ENCODE measurements around the gene RGS11. TPM values are rescaled to one million over a fixed set of nuclear protein-coding genes. Genes with fewer than 3 reads are reported as not detected.
A peak's percentile ranks its signal among the peaks of the same experiment; 100 is the strongest.

RGS11 gene
- total and polyA plus RNA-seq, 2 experiments from 2014 or later, result 0.74 to 1.8 TPM

GRCh38 chr16:282491-282890 is 6.7 kb upstream of the RGS11 start (continued):
- TF ChIP-seq ZNF462 (CRISPR knock-in tag; IDR thresholded peaks at IDR 0.05), result no peak
- TF ChIP-seq STAT1 (IDR thresholded peaks at IDR 0.05; ENCODE audit: unreplicated experiment), result no peak
- TF ChIP-seq ZNF331 (CRISPR knock-in tag; IDR thresholded peaks at IDR 0.05; ENCODE audit: low read depth), result no peak
- TF ChIP-seq ZNF114 (CRISPR knock-in tag; IDR thresholded peaks at IDR 0.05), result no peak
- TF ChIP-seq EZH2 (IDR thresholded peaks at IDR 0.05; ENCODE audit: low read depth, unreplicated experiment), result no peak
- no peak for TF ChIP-seq JUNB (IDR thresholded peaks at IDR 0.05; ENCODE audit: unreplicated experiment)
- no peak for TF ChIP-seq NANOG (IDR thresholded peaks at IDR 0.05; ENCODE audit: borderline replicate concordance)

GRCh38 chr16:281660-282255 is 6.0 kb upstream of the RGS11 start:
- no peak for ATAC-seq
- no peak for TF ChIP-seq ZNF331 (CRISPR knock-in tag; IDR thresholded peaks at IDR 0.05; ENCODE audit: low read depth)
- no peak for TF ChIP-seq CREB1 (CRISPR knock-in tag; IDR thresholded peaks at IDR 0.05; ENCODE audit: low read depth)
- TF ChIP-seq POLR2AphosphoS5 (IDR thresholded peaks at IDR 0.05; ENCODE audit: low read depth), result no peak
- TF ChIP-seq ZNF114 (CRISPR knock-in tag; IDR thresholded peaks at IDR 0.05), result no peak
- TF ChIP-seq NANOG (IDR thresholded peaks at IDR 0.05; ENCODE audit: borderline replicate concordance), result no peak
- TF ChIP-seq STAT1 (IDR thresholded peaks at IDR 0.05; ENCODE audit: unreplicated experiment), result no peak
- no peak for TF ChIP-seq EZH2phosphoT487 (IDR thresholded peaks at IDR 0.05; ENCODE audit: unreplicated experiment)
- TF ChIP-seq EZH2 (IDR thresholded peaks at IDR 0.05; ENCODE audit: low read depth, unreplicated experiment), result no peak
- no peak for TF ChIP-seq ETS1 (IDR thresholded peaks at IDR 0.05)

More at GRCh38 chr16:281660-282255, 6.0 kb upstream of the RGS11 start:
- H3K36me3 ChIP-seq (ENCODE audit: insufficient read depth), result no peaks in the 10 kb centered on the region
- no peak for DNase-seq (ENCODE audit: low spot score)
- H3K4me1 ChIP-seq (ENCODE audit: insufficient read depth), result no peaks in the 10 kb centered on the region
- H3K79me2 ChIP-seq (replicated peaks; ENCODE audit: insufficient read depth), result no peaks in the 10 kb centered on the region
- H3K36me3 Mint-ChIP-seq (ENCODE audit: low read depth), result 0 out of 3 replicates have a peak, but pooled peaks cover 3% of the 10 kb centered on the region
- peaks cover 4% of the 10 kb centered on the region; the same call in 1 of the 2 replicates for H3F3A ChIP-seq (replicated peaks; ENCODE audit: low read depth)
- H3K9me2 ChIP-seq (ENCODE audit: insufficient read depth), result no peaks in the 10 kb centered on the region
- H3K27me3 ChIP-seq (ENCODE audit: insufficient read depth), result peaks cover 38% of the 10 kb centered on the region
- no peak overlapping the region for H3K27ac ChIP-seq (ENCODE audit: low read depth)
- no peaks in the 10 kb centered on the region for H3K4me1 Mint-ChIP-seq
- H3K27ac Mint-ChIP-seq, result no peak overlapping the region
- H3K27me3 Mint-ChIP-seq (ENCODE audit: insufficient read depth, low read depth, poor library complexity), result peaks cover 24% of the 10 kb centered on the region
- no peak overlapping the region for H2AFZ ChIP-seq
- H3K4me3 Mint-ChIP-seq, result no peak overlapping the region
- no peaks in the 10 kb centered on the region for H3K9me3 Mint-ChIP-seq
- H3K4me3 ChIP-seq, result peak overlapping the region; percentile 69; the same call in 1 of the 2 replicates
- H3K4me2 ChIP-seq, result no peak overlapping the region
- 0 out of 2 replicates have a peak, but pooled peaks cover 2% of the 10 kb centered on the region for H4K20me1 ChIP-seq (replicated peaks; ENCODE audit: insufficient read depth)
